ENCODE data around the gene FKBP1A.

FKBP1A gene

DNA sequence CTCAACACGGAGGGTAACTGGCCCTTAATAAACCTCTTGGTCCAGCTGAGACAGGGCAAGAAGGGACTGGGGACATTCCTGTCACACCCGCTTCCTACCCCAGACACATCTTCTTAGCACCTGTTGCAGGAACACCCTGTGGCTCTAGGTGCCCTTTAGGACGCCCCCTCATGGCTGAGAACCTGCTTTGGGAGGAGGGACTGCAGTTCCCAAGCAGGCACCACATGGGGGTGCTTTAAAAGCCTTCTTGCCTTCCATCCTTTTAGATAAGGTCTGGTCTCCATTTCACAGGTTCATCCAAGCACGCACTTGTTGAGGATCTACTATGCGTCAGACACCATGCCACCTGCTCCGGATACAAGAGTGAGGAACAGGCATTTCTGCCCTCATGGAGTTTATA is 47.2 kb upstream of the FKBP1A start:
- H2AFZ ChIP-seq (ENCODE audit: low read depth, low read length) = no peak overlapping the region
- DNase-seq (peak; percentile 31), ATAC-seq (ENCODE audit: insufficient read depth, low read depth) (no peak)
- H3K27me3 ChIP-seq (ENCODE audit: insufficient read depth, low read length, poor library complexity) = no peaks in the 10 kb centered on the region
- no peak overlapping the region for H3K9ac ChIP-seq (ENCODE audit: low read depth, low read length)
- H4K20me1 ChIP-seq (ENCODE audit: insufficient read depth, low read length) = 0 out of 2 replicates have a peak, but pooled peaks cover 3% of the 10 kb centered on the region
- peaks cover 9% of the 10 kb centered on the region for H3K4me1 ChIP-seq (ENCODE audit: insufficient read depth, low read length)
- no peak overlapping the region for H3K27ac ChIP-seq (ENCODE audit: low read length)
- H3K4me3 ChIP-seq (ENCODE audit: low read depth in 1 of 2, low read length in 2 of 2) = no peak overlapping the region
- TF ChIP-seq EZH2 (IDR thresholded peaks at IDR 0.05; ENCODE audit: borderline replicate concordance, low read depth, low read length, severe bottlenecking) = no peak
- peak; percentile 64 for TF ChIP-seq CTCF (IDR thresholded peaks at IDR 0.05; ENCODE audit: borderline replicate concordance, extremely low read depth, low read length, poor library complexity, severe bottlenecking)
- no peaks in the 10 kb centered on the region for H3K79me2 ChIP-seq (ENCODE audit: insufficient read depth, low read length)
- no peak overlapping the region for H3K4me2 ChIP-seq (ENCODE audit: insufficient read depth, low read length)
- H3K9me3 ChIP-seq (ENCODE audit: insufficient read depth, low read length, severe bottlenecking) = no peaks in the 10 kb centered on the region
- peaks cover 42% of the 10 kb centered on the region for H3K36me3 ChIP-seq (ENCODE audit: insufficient read depth, low read length)

DNA sequence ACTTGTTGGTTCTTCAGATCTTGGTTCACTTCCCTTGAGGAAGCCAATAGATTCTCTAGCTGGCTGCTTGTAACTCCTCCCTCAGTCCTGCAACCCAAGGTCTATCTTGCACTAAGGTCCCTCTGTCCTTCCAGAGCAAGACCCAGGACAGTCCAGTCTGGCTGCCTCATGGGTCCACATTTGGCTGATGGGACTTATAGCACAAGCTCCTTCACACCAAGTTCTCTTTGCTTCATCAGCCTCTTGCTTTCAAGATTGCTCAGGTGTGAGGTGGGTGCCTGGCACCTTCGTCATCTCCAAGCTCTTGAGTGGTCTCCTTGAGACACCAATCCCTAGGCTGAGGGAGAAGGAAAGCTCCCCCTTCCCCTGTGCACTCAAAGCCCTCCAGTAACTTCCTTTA is 45.5 kb upstream of the FKBP1A start:
- Histone ChIP-seq H2AFZ (ENCODE audit: low read depth, low read length) (no peak overlapping the region), H4K20me1 (ENCODE audit: insufficient read depth, low read length) (peaks cover 3% of the 10 kb centered on the region; the same call in 1 of the 2 replicates), H3K9ac (ENCODE audit: low read depth, low read length) (no peak overlapping the region), H3K4me2 (ENCODE audit: insufficient read depth, low read length) (no peak overlapping the region), H3K4me3 (ENCODE audit: low read depth in 1 of 2, low read length in 2 of 2) (no peak overlapping the region), H3K4me1 (ENCODE audit: insufficient read depth, low read length) (peaks cover 24% of the 10 kb centered on the region), H3K9me3 (ENCODE audit: insufficient read depth, low read length, severe bottlenecking) (no peaks in the 10 kb centered on the region), H3K27ac (ENCODE audit: low read length) (no peak overlapping the region), H3K36me3 (ENCODE audit: insufficient read depth, low read length) (peaks cover 25% of the 10 kb centered on the region), H3K27me3 (ENCODE audit: insufficient read depth, low read length, poor library complexity) (no peaks in the 10 kb centered on the region), H3K79me2 (ENCODE audit: insufficient read depth, low read length) (no peaks in the 10 kb centered on the region)
- TF ChIP-seq CTCF (IDR thresholded peaks at IDR 0.05; ENCODE audit: borderline replicate concordance, extremely low read depth, low read length, poor library complexity, severe bottlenecking) (no peak), EZH2 (IDR thresholded peaks at IDR 0.05; ENCODE audit: borderline replicate concordance, low read depth, low read length, severe bottlenecking) (no peak)
- no peak for ATAC-seq (ENCODE audit: insufficient read depth, low read depth)
- no peak for DNase-seq

DNA sequence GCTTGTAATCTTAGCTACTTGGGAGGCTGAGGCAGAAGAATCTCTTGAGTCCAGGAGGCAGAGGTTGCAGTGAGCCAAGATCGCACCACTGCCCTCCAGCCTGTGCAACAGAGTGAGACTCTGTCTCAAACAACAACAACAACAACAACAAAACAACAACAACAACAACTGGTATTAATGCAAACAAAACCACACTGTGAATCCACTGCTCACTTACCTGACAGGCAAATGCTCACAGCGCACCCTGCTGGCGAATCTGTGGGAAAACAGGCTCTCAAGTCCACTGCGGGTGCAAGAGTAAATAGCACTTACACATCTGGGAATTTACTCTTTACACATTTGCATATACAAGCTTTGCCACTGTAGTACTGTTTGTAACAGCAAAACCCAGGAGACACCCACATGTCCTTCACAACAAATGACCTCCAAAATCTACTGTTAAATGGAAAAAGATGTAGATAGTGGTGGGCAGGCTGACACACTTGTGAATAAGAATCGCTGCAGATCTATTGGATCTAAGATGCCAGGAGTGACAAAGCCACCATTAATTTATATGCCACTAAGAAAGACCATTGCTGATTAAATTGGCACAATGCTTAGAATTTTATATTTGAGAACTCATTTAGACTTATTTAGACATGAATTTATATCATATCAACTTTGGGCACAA is 44.5 kb upstream of the FKBP1A start:
- Histone ChIP-seq H3K4me3 (ENCODE audit: low read depth in 1 of 2, low read length in 2 of 2) (no peak overlapping the region), H2AFZ (ENCODE audit: low read depth, low read length) (no peak overlapping the region), H4K20me1 (ENCODE audit: insufficient read depth, low read length) (peaks cover 3% of the 10 kb centered on the region; the same call in 1 of the 2 replicates), H3K9me3 (ENCODE audit: insufficient read depth, low read length, severe bottlenecking) (no peaks in the 10 kb centered on the region), H3K27me3 (ENCODE audit: insufficient read depth, low read length, poor library complexity) (no peaks in the 10 kb centered on the region), H3K27ac (ENCODE audit: low read length) (no peak overlapping the region), H3K36me3 (ENCODE audit: insufficient read depth, low read length) (peaks cover 16% of the 10 kb centered on the region; the same call in 1 of the 2 replicates), H3K4me2 (ENCODE audit: insufficient read depth, low read length) (no peak overlapping the region), H3K9ac (ENCODE audit: low read depth, low read length) (no peak overlapping the region), H3K79me2 (ENCODE audit: insufficient read depth, low read length) (no peaks in the 10 kb centered on the region), H3K4me1 (ENCODE audit: insufficient read depth, low read length) (peaks cover 24% of the 10 kb centered on the region)
- ATAC-seq (ENCODE audit: insufficient read depth, low read depth) (peak; percentile 53), DNase-seq (peak; percentile 78)
- peak; percentile 97 for TF ChIP-seq CTCF (IDR thresholded peaks at IDR 0.05; ENCODE audit: borderline replicate concordance, extremely low read depth, low read length, poor library complexity, severe bottlenecking)
- no peak for TF ChIP-seq EZH2 (IDR thresholded peaks at IDR 0.05; ENCODE audit: borderline replicate concordance, low read depth, low read length, severe bottlenecking)

Measured in DND-41 (cell line).